ENCODE measurements around the gene CALML3.

The CALML3 gene

GRCh38 chr10:5492322-5492855, 32.4 kb upstream of the CALML3 start:
- no peak for DNase-seq

GRCh38 chr10:5492929-5493576, 31.7 kb upstream of the CALML3 start:
- no peak for DNase-seq

- no peak for DNase-seq
Observed at GRCh38 chr10:5493691-5494090, 31.1 kb upstream of the CALML3 start.

GRCh38 chr10:5494611-5495010, 30.1 kb upstream of the CALML3 start:
- no peak for DNase-seq

GRCh38 chr10:5496261-5497250, 28.2 kb upstream of the CALML3 start:
- no peak for DNase-seq

- no peak for DNase-seq
Observed at GRCh38 chr10:5497289-5497688, 27.5 kb upstream of the CALML3 start.

- no peak for DNase-seq
Observed at GRCh38 chr10:5497948-5498730, 26.6 kb upstream of the CALML3 start.

- no peak for DNase-seq
Observed at GRCh38 chr10:5498791-5499492, 25.8 kb upstream of the CALML3 start.

GRCh38 chr10:5499493-5500140, 25.1 kb upstream of the CALML3 start, which contains the start of gene CALML5:
Gene CALML5, minus strand, starts transcription at chr10:5499570. Its CDS starts 132 bp downstream, at chr10:5499438.
- no peak for DNase-seq

GRCh38 chr10:5500162-5500670, 24.5 kb upstream of the CALML3 start:
- no peak for DNase-seq

GRCh38 chr10:5500910-5501309, 23.9 kb upstream of the CALML3 start:
- no peak for DNase-seq

GRCh38 chr10:5502061-5502521, 22.7 kb upstream of the CALML3 start:
- no peak for DNase-seq

GRCh38 chr10:5502571-5503476, 21.9 kb upstream of the CALML3 start:
- no peak for DNase-seq

- DNase-seq, result peak; percentile 70
Observed at GRCh38 chr10:5503477-5503835, 21.3 kb upstream of the CALML3 start.

- DNase-seq, result no peak
Observed at GRCh38 chr10:5504146-5505072, 20.4 kb upstream of the CALML3 start.

- DNase-seq, result no peak
Observed at GRCh38 chr10:5506246-5506645, 18.5 kb upstream of the CALML3 start.

GRCh38 chr10:5506751-5507648, 17.8 kb upstream of the CALML3 start:
- DNase-seq, result no peak

GRCh38 chr10:5507649-5508131, 17.1 kb upstream of the CALML3 start:
- DNase-seq, result no peak

Measured in DMS153 (cell line).